Loucy (cell line): ENCODE data around the gene C19orf12.

Source experiments
- EZH2phosphoT487 ChIP-seq: fragments of 200-600 bp; IDR thresholded peaks from 2 replicates; pipeline ENCODE4 v1.6.1; 2018; ENCODE audit warnings: antibody characterized with exemption, mild to moderate bottlenecking, moderate library complexity, borderline replicate concordance
- TF ChIP-seq, protein P1 (sequence below): fragments of 200-600 bp; sonication (generic); conservative IDR thresholded peaks from 2 replicates; pipeline ENCODE4 v1.5.1; 2014; ENCODE audit warnings: mild to moderate bottlenecking, antibody characterized with exemption, low read length

DNA sequence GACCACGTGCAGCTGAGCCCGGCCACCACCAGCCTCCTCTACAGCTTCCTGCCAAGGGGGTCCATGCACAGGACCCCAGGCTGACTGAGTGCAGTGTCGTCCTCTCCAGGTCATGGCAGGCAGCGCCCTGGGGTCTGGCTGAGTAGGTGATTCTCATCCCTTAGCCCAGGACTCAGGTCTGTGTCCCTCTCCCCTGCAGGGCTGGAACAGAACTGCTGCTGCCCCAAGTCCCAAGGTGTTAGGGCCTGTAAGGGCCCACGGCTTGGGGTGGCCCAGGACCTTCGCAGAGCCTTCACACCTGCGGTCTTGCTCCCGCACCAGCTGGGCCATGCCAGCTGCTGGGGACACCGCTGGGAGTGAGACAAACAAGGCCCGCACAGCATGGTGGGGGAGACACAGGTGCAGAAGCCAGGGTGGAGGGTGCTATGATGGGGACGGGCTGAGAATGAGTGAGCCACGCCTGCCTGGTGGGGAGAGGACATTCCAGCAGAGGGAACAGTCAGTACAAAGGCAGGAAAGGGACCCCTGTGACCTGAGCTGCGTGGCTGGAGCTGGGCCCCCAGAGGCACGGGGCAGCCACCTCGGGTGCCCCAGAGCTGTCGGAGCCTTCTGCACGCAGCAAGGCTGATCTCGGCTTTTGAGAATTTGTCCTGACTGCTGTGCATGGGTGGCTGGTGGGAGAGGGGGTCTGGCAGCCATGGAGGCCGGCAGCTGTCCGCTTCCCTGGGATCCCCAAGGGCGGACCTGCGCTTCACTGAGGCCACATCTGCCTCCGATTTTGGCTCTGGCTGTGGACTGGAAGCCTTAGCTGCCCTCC is 37.9 kb downstream of the C19orf12 start:
- TF ChIP-seq, protein P1, sequence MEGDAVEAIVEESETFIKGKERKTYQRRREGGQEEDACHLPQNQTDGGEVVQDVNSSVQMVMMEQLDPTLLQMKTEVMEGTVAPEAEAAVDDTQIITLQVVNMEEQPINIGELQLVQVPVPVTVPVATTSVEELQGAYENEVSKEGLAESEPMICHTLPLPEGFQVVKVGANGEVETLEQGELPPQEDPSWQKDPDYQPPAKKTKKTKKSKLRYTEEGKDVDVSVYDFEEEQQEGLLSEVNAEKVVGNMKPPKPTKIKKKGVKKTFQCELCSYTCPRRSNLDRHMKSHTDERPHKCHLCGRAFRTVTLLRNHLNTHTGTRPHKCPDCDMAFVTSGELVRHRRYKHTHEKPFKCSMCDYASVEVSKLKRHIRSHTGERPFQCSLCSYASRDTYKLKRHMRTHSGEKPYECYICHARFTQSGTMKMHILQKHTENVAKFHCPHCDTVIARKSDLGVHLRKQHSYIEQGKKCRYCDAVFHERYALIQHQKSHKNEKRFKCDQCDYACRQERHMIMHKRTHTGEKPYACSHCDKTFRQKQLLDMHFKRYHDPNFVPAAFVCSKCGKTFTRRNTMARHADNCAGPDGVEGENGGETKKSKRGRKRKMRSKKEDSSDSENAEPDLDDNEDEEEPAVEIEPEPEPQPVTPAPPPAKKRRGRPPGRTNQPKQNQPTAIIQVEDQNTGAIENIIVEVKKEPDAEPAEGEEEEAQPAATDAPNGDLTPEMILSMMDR = peak; percentile 18; the same call in 1 of the 2 replicates
- TF ChIP-seq EZH2phosphoT487 = no peak
